HG03469 (cell line): ENCODE measurements around the gene PANX3.
A peak's percentile ranks its signal among the peaks of the same experiment; 100 is the strongest.

Experiments used
- ATAC-seq: cut with Tn5 transposase; IDR thresholded peaks from one replicate; pipeline ENCODE4 v1.9.1; 2021; ENCODE audit warnings: mild to moderate bottlenecking, moderate library complexity, moderate number of reproducible peaks; ENCODE audit not compliant: unreplicated experiment

PANX3 gene

GRCh38 chr11:124612567-124613246 is 1.5 kb downstream of the PANX3 start:
- no peak for ATAC-seq

GRCh38 chr11:124618863-124619262 is 7.6 kb downstream of the PANX3 start:
- ATAC-seq: no peak

- ATAC-seq: peak; percentile 97
Observed at GRCh38 chr11:124622531-124623451, 11.6 kb downstream of the PANX3 start, which contains the start of gene TBRG1. TBRG1 (plus strand) TSS chr11:124622864; CDS start chr11:124623084, 220 bp downstream.

GRCh38 chr11:124623861-124624525 is 12.8 kb downstream of the PANX3 start:
- ATAC-seq: no peak

GRCh38 chr11:124625504-124626168 is 14.4 kb downstream of the PANX3 start:
- no peak for ATAC-seq

GRCh38 chr11:124627546-124627945 is 16.3 kb downstream of the PANX3 start:
- ATAC-seq: no peak

GRCh38 chr11:124629961-124630360 is 18.7 kb downstream of the PANX3 start:
- no peak for ATAC-seq

GRCh38 chr11:124633355-124633754 is 22.1 kb downstream of the PANX3 start:
- no peak for ATAC-seq

GRCh38 chr11:124635932-124636331 is 24.7 kb downstream of the PANX3 start:
- no peak for ATAC-seq

- ATAC-seq: no peak
Observed at GRCh38 chr11:124638500-124638899, 27.3 kb downstream of the PANX3 start.

- ATAC-seq: no peak
Observed at GRCh38 chr11:124639186-124639585, 28.0 kb downstream of the PANX3 start.

GRCh38 chr11:124640666-124641065 is 29.4 kb downstream of the PANX3 start:
- no peak for ATAC-seq

- no peak for ATAC-seq
Observed at GRCh38 chr11:124642628-124643027, 31.4 kb downstream of the PANX3 start.

- no peak for ATAC-seq
Observed at GRCh38 chr11:124643042-124643604, 31.9 kb downstream of the PANX3 start.

GRCh38 chr11:124643605-124644425 is 32.6 kb downstream of the PANX3 start:
- ATAC-seq: no peak

GRCh38 chr11:124644426-124645280 is 33.4 kb downstream of the PANX3 start:
- no peak for ATAC-seq

- ATAC-seq: peak; percentile 73
Observed at GRCh38 chr11:124646148-124646547, 34.9 kb downstream of the PANX3 start.

- ATAC-seq: no peak
Observed at GRCh38 chr11:124648610-124649009, 37.4 kb downstream of the PANX3 start.
